ENCODE data around the gene JADE1. TPM values are rescaled to one million over a fixed set of nuclear protein-coding genes. Genes with fewer than 3 reads are reported as not detected.

The JADE1 gene
- total and polyA plus RNA-seq, 9 of the 15 experiments (the other 6 are each of a cell fraction or from before 2014, with no cell fraction given) = 8.3 to 37.9 (median 24.4) TPM

DNA sequence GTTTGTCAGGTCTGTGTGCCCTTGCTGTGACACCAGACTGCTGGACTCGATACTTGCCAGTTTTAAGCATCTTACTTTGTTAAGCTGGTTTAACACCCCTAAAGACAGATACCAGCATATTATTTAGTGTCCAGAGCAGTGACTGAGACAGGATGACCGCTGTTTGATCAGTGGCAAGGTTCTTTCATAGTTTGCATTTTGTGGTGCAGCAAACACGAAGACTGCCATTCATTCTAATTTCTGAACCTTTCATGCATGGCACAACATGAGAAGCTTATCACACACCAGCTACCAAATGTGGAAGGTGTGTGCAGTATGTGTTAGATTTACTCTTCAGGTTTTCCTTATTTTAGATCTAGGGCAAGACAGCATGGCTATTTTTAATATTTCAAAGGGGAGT is 28.2 kb downstream of the JADE1 start:
- Histone ChIP-seq H3K27ac (ENCODE audit: extremely low read depth, low read depth, low read length) (no peak overlapping the region), H3K36me3 (ENCODE audit: control insufficient read depth, insufficient read depth, low read length) (peaks cover 76% of the 10 kb centered on the region), H3K9me3 (replicated peaks; ENCODE audit: control insufficient read depth, insufficient read depth, low read depth, low read length) (no peaks in the 10 kb centered on the region), H3K4me3 (no peak overlapping the region), H3K9ac (ENCODE audit: insufficient read depth in 1 of 2, low read depth in 2 of 2, low read length in 2 of 2) (no peak overlapping the region), H2AFZ (ENCODE audit: low read depth, low read length) (no peak overlapping the region), H4K20me1 (replicated peaks; ENCODE audit: control insufficient read depth, insufficient read depth, low read length) (peaks cover 19% of the 10 kb centered on the region; the same call in 1 of the 2 replicates), H3K4me2 (ENCODE audit: insufficient read depth, low read length) (no peak overlapping the region), H3K4me1 (replicated peaks in 1 of 2; ENCODE audit: control insufficient read depth in 2 of 2, insufficient read depth in 2 of 2, low read length in 2 of 2) (no peaks in the 10 kb centered on the region; a peak in 3 of 5 replicates), H3K9me1 (ENCODE audit: control insufficient read depth, insufficient read depth, low read length) (no peaks in the 10 kb centered on the region), H3K27me3 (ENCODE audit: control insufficient read depth in 2 of 2, insufficient read depth in 2 of 2, low read length in 2 of 2) (no peaks in the 10 kb centered on the region), H3K79me2 (ENCODE audit: control insufficient read depth, insufficient read depth, low read length) (peaks cover 81% of the 10 kb centered on the region)
- DNase-seq (ENCODE audit: extremely low read depth in 1 of 4, low spot score in 3 of 4) (no peak), ATAC-seq (no peak), FAIRE-seq (no peak)
- BruUV-seq (replicated peaks) = no TSS peak
- in situ Hi-C loops (cut with MboI) (no loop called here), intact Hi-C loops (cut with micrococcal nuclease) (no loop called here)
- ChIA-PET POLR2A (no interaction called here), CTCF (ENCODE audit: low intra/inter-chr PET ratio) (no interaction called here)
- WGBS (ENCODE audit: insufficient coverage, low coverage, missing lambda C conversion rate) = 95% methylated on average over 3 of the region's 3 CpGs
- TF ChIP-seq ZFP30 (CRISPR knock-in tag; IDR thresholded peaks at IDR 0.05; ENCODE audit: borderline replicate concordance) = no peak
- no peak for TF ChIP-seq TRIM28 (IDR thresholded peaks at IDR 0.05)
- no peak for TF ChIP-seq EP300 (IDR thresholded peaks at IDR 0.05; ENCODE audit: low read length)
- no peak for TF ChIP-seq TCF3 (CRISPR knock-in tag; IDR thresholded peaks at IDR 0.05)

DNA sequence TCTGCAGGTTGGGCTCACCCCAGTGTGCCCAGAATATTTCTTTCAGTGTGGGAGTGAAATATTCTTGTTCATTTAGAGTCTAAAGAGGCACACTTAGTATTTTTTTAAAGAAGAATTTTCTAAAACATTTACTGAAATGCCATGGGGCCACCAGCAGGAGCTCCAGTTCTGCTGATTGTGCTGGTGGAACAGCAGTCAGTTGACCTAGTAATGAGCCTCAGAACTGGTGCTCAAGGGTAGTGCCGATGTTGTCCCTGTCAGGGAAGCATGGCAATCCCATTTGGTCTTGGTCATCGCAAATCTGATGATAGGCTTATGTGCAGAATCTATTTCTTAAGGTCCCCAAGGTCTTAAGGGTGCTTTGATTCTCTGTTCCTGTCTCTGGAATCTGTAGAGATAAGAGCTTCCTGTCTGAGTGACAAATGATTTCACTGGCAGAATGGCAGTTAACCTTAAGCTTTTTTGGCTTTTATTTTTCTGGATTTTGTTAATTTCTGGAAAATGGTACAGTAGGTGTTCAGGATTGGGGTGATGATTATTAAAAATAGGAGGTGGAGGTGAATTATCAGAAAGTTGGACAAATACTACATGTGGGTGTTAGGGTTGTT is 31.3 kb downstream of the JADE1 start:
- no peaks in the 10 kb centered on the region for H3K9me1 ChIP-seq (ENCODE audit: control insufficient read depth, insufficient read depth, low read length)
- ATAC-seq = peak; percentile 52
- WGBS (ENCODE audit: insufficient coverage, low coverage, missing lambda C conversion rate) = 63% methylated on average over 2 of the region's 2 CpGs
- H3K9me3 ChIP-seq (replicated peaks; ENCODE audit: control insufficient read depth, insufficient read depth, low read depth, low read length) = no peaks in the 10 kb centered on the region
- intact Hi-C loops (cut with micrococcal nuclease) (no loop called here), in situ Hi-C loops (cut with MboI) (no loop called here)
- CTCF ChIA-PET (ENCODE audit: low intra/inter-chr PET ratio) = no interaction called here
- no peaks in the 10 kb centered on the region for H3K27me3 ChIP-seq (ENCODE audit: control insufficient read depth in 2 of 2, insufficient read depth in 2 of 2, low read length in 2 of 2)
- peaks cover 65% of the 10 kb centered on the region for H3K79me2 ChIP-seq (ENCODE audit: control insufficient read depth, insufficient read depth, low read length)
- no TSS peak for BruUV-seq (replicated peaks)
- H3K4me1 ChIP-seq (replicated peaks in 1 of 2; ENCODE audit: control insufficient read depth in 2 of 2, insufficient read depth in 2 of 2, low read length in 2 of 2) = no peaks in the 10 kb centered on the region; a peak in 3 of 5 replicates
- H3K36me3 ChIP-seq (ENCODE audit: control insufficient read depth, insufficient read depth, low read length) = peaks cover 87% of the 10 kb centered on the region
- H3K9ac ChIP-seq (ENCODE audit: insufficient read depth in 1 of 2, low read depth in 2 of 2, low read length in 2 of 2) = no peak overlapping the region
- POLR2A ChIA-PET = interaction anchor here (0.9 to 1.3 kb wide), 4 partner anchors 10 to 28 kb away, joined by 3 to 4 read pairs (median 4); no protein-coding TSS in a partner anchor
- no peak overlapping the region for H3K27ac ChIP-seq (ENCODE audit: extremely low read depth, low read depth, low read length)
- H2AFZ ChIP-seq (ENCODE audit: low read depth, low read length) = no peak overlapping the region
- no peak overlapping the region for H3K4me2 ChIP-seq (ENCODE audit: insufficient read depth, low read length)
- DNase-seq (ENCODE audit: extremely low read depth in 1 of 4, low spot score in 3 of 4) = no peak
- peaks cover 21% of the 10 kb centered on the region; the same call in 1 of the 2 replicates for H4K20me1 ChIP-seq (replicated peaks; ENCODE audit: control insufficient read depth, insufficient read depth, low read length)
- H3K4me3 ChIP-seq = no peak overlapping the region
- peak; percentile 52 for FAIRE-seq
- TF ChIP-seq KDM1A (IDR thresholded peaks at IDR 0.05) = peak; percentile 37 to 45; a peak in 2 of 4 replicates
- TF ChIP-seq SMAD3 (CRISPR knock-in tag; conservative IDR thresholded peaks at IDR 0.05) = no peak
- TF ChIP-seq, protein P1, sequence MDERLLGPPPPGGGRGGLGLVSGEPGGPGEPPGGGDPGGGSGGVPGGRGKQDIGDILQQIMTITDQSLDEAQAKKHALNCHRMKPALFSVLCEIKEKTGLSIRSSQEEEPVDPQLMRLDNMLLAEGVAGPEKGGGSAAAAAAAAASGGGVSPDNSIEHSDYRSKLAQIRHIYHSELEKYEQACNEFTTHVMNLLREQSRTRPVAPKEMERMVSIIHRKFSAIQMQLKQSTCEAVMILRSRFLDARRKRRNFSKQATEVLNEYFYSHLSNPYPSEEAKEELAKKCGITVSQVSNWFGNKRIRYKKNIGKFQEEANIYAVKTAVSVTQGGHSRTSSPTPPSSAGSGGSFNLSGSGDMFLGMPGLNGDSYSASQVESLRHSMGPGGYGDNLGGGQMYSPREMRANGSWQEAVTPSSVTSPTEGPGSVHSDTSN (CRISPR knock-in tag; IDR thresholded peaks at IDR 0.05; ENCODE audit: low read depth) = no peak
- TF ChIP-seq, protein P1 (tag; conservative IDR thresholded peaks at IDR 0.05; ENCODE audit: low read depth) = peak; percentile 64; the same call in 1 of the 2 replicates
- peak; percentile 78 for TF ChIP-seq MEIS2 (IDR thresholded peaks at IDR 0.05; ENCODE audit: partially characterized antibody)
- no peak for TF ChIP-seq GATA2 (CRISPR knock-in tag; IDR thresholded peaks at IDR 0.05)
- TF ChIP-seq, protein P2, sequence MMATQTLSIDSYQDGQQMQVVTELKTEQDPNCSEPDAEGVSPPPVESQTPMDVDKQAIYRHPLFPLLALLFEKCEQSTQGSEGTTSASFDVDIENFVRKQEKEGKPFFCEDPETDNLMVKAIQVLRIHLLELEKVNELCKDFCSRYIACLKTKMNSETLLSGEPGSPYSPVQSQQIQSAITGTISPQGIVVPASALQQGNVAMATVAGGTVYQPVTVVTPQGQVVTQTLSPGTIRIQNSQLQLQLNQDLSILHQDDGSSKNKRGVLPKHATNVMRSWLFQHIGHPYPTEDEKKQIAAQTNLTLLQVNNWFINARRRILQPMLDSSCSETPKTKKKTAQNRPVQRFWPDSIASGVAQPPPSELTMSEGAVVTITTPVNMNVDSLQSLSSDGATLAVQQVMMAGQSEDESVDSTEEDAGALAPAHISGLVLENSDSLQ (IDR thresholded peaks at IDR 0.05) = peak; percentile 38; the same call in 1 of the 2 replicates
- TF ChIP-seq KAT7 (CRISPR knock-in tag; IDR thresholded peaks at IDR 0.05; ENCODE audit: borderline replicate concordance) = no peak
- peak; percentile 46 for TF ChIP-seq ETV1 (tag; conservative IDR thresholded peaks at IDR 0.05; ENCODE audit: low read depth)

Measured in K562 (cell line).